ENCODE data around the gene CD244.

CD244 gene

DNA sequence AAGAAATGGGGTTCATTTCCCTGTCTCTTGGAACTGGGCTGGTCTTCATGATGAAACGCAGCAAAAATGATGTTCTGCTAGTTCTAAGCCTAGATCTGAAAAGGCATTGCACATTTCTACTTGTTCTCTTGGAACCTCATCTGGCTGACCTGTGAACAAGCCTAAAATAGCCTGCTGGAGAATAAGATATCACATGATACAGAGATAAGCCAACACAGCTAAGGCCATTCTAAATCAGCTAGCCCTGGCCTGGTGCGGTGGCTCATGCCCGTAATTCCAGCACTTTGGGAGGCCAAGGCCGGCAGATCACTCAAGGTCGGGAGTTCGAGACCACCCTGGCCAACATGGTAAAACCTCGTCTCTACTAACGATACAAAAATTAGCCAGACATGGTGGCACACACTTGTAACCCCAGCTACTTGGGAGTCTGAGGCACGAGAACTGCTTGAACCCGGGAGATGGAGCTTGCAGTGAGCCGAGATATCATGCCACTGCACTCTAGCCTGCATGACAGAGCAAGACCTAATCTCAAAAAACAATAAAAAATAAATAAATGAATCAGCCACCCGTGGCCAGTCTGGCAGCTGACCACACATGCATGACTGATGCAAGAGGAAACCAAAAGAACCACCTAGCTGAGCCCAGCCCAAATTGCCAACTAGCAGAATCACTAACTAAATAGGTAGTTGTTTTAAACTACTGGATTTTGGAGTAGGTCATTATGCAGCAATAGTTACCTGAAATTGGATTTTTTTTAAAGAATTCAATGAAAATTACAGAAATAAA lies 18.0 kb downstream of the CD244 start:
- DNase-seq: no peak

- DNase-seq: no peak
Measured at GRCh38 chr1:160841079-160841478, 21.6 kb downstream of the CD244 start.

DNA sequence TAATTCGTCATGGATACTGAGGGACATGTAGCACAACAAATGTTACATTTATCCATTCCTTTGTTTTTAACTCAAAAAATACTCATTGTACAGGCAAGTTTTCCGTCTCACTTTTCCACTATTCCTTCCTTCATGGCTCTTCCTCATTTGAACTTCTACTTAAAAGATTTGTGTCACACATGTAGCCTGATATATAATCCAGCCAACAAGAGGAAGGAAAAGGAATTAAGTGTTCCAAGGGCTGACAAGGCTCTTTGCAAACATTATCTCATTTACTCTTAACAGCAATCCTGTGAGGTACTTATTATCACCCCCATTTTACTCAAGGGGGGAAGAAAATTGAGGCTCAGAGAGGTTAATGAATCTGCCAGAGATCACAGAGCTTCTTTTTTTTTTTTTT lies 22.9 kb downstream of the CD244 start:
- no peak for DNase-seq

- DNase-seq: no peak
Measured at GRCh38 chr1:160838888-160839287, 23.8 kb downstream of the CD244 start.

GRCh38 chr1:160837558-160838205 lies 25.0 kb downstream of the CD244 start:
- DNase-seq: peak; percentile 41

GRCh38 chr1:160836981-160837557 lies 25.6 kb downstream of the CD244 start:
- DNase-seq: no peak

DNA sequence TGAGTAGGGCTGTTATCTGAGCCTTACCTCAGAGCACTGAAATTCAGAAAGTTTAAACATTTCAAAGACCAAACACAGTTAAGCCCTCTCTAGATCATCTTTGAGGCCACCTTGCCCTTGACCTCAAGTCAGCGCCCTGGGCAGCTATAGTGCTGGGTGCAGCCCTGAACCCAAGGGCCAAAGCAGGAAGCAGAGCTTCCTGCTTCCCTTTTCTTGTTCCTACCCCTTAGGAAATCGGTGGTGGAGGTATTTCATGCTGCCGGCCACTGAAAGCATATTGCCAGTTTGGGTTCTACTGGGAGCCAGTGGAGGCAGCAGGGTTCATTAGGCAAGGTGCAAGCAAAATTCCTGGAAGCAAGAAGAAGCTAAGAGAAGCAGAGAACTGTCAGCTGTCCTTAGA lies 26.1 kb downstream of the CD244 start:
- peak; percentile 37 for DNase-seq

- DNase-seq: no peak
Measured at GRCh38 chr1:160835751-160836150, 26.9 kb downstream of the CD244 start.

DNA sequence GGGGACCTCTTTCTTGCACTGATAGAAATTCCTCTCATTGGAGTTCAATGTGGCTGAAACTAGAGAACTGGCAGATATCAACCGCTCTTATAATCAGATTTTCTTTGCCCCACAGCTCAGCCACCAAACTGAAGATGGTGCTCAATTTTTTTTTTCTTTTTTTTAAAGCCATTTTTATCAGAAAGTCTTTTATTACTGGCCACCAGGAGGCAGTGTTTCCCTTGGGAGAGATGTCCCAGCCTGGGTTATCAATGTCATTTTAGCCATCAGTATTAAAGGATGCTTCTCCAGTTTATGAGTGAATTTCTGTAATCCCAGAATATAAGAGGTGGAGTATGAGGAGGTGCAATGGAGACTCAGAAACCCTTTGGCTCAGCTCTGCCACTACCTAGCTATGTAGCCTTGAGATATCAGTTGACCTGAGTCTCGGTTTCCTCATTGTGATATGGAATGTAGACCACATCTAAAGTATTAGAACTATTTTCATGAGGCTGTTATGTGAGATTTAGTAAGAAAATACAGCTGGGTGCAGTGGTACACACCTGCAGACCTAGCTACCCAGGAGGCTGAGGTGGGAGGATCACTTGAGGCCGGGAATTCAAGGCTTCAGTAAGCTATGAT lies 27.6 kb downstream of the CD244 start:
- peak; percentile 75 for DNase-seq

DNA sequence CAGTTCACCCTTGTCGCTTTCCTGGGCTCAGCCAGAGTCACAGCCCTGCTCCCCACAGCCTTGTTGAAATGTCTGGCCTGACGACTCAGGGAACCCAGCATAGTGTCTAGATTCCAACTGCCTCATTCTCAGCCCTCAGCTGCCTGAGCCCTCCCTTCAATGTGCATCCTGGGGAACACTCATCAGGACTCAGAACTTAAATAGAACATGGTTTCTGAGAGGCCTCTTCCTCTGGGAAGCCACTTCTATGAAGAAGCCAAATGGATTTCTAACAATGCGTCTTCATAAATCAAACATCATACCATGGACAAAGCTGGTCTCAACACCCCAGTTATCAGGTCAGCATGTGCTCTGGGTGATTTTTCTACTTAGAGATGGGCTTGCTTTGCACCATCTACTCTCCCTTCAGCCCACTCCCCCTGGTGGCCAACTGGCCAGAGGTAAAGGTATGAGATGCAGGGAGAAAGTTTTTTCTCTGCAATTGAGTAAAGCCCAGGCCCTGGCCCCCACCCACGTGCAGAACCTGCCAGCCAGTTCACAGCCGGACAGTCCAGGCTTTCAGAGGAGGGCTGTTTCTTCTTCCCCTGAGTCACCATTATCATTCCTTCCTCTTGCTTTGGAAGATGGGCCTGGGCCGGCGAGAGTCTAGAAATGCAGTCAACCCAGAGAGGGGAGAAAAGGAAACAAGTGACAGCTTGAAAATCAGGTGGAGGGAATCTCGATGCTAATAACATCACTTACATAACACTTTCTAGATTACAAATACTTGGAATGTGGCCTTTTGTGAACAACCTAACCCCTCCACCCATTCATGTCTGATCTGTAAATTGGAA lies 32.1 kb downstream of the CD244 start:
- peak; percentile 68 for DNase-seq

GRCh38 chr1:160829766-160830165 lies 32.9 kb downstream of the CD244 start:
- no peak for DNase-seq

DNA sequence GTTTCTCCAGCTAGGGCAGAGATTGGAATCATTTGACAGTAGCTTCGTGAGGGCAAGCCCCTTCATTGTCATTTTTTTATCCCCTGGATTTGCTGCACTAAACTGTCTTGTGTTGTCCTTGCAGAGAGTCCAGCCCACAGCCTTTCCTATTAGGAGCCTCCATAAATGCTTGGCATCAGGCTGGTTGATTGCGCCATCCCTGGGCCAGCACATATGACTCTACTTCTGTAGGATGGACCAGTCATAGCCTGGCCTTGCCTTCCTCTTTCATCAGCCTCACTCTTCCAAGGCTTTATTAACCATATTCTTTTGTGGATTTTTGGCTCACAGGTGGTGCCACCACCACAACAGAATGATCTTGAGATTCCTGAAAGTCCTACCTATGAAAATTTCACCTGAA lies 35.3 kb downstream of the CD244 start:
- peak; percentile 85 for DNase-seq

- DNase-seq: no peak
Measured at GRCh38 chr1:160826546-160826945, 36.1 kb downstream of the CD244 start.

- no peak for DNase-seq
Measured at GRCh38 chr1:160823296-160823695, 39.4 kb downstream of the CD244 start.

- no peak for DNase-seq
Measured at GRCh38 chr1:160821627-160822026, 41.1 kb downstream of the CD244 start.

- DNase-seq: no peak
Measured at GRCh38 chr1:160819186-160819585, 43.5 kb downstream of the CD244 start.

GRCh38 chr1:160818207-160818937 lies 44.3 kb downstream of the CD244 start:
- DNase-seq: no peak

DNA sequence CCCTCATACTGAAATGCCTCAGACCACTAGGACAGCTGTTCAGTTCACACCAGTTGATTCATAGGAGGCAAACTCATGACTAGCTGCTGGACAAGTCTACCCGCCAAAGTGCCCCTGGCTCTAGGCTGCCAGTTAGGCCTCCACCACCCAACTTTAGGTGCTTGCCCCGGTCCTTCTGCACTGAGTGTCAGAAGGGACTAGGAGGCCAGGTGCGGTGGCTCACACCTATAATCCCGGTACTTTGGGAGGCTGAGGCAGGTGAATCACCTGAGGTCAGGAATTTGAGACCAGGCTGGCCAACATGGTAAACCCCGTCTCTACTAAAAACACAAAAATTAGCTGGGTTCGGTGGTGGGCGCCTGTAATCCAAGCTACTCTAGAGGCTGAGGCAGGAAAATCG lies 47.8 kb downstream of the CD244 start:
- no peak for DNase-seq

DNA sequence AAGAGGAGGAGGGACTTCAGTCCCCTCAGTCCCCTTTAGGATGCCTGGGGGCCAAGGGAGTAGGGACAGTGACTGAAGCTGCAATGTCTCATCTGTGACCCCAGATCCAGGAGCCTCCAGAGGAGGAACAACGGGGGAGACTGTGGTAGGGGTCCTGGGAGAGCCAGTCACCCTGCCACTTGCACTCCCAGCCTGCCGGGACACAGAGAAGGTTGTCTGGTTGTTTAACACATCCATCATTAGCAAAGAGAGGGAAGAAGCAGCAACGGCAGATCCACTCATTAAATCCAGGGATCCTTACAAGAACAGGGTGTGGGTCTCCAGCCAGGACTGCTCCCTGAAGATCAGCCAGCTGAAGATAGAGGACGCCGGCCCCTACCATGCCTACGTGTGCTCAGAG lies 48.4 kb downstream of the CD244 start:
- DNase-seq: no peak

- DNase-seq: no peak
Measured at GRCh38 chr1:160813215-160813614, 49.5 kb downstream of the CD244 start.

DNA sequence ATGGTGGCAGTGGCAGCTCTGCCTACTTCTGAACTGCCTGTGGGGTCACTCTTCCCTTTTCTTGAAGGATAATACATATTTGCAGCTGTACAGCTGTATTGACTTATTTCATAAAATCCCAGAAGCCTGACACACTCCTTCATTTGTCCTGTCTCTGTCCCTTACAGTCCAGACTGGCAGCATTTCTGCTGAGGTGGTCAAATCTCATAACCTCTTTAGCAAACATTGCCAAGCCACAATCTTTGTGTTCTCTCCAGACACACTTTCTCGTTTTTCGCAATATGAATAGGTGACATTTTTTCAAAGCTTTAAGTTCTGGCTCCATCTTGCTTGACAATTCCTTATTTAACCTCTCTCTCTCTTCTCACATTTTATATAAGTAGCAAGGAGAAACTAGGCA lies 51.5 kb downstream of the CD244 start:
- DNase-seq: no peak

- no peak for DNase-seq
Measured at GRCh38 chr1:160810486-160810885, 52.2 kb downstream of the CD244 start.
